Choroid plexus epithelial cell (primary cell): ENCODE measurements around the gene NOXO1.

Experiments
- DNase-seq: peaks from one replicate; pipeline ENCODE4 v3.0.0-alpha.2; 2010; ENCODE audit warnings: low read depth
- H3K4me3 ChIP-seq: 2 replicates; pipeline ENCODE4 v1.5.1; 2011; ENCODE audit warnings: low read depth, mild to moderate bottlenecking, control low read depth, low read length, moderate library complexity
- CTCF ChIP-seq: conservative IDR thresholded peaks from 2 replicates; pipeline ENCODE4 v1.5.1; 2011; ENCODE audit warnings: low read depth, mild to moderate bottlenecking, control low read depth, inconsistent platforms, low read length, moderate library complexity

The NOXO1 gene

DNA sequence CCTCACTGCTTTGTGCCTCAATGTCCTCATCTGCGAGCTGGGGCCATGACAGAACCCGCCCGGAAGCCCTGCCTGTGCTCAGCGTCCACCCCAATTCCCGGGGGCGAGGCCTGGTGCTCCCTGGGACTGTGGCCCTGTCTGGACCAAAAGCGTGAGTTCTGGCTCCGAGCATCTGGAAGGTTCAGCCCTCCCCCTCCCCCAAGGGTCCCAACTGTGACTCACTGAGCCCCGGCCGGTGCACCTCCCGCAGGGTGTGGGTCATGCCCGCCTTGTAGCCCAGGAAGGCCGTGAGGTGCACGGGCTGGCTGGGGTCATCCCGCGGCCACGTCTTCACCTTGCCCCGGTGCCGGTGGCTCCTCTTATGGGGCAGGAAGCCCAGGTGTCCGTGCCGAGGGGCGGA is 27.5 kb downstream of the NOXO1 start:
- no peak for DNase-seq
- TF ChIP-seq CTCF, result no peak
- no peak overlapping the region for H3K4me3 ChIP-seq

DNA sequence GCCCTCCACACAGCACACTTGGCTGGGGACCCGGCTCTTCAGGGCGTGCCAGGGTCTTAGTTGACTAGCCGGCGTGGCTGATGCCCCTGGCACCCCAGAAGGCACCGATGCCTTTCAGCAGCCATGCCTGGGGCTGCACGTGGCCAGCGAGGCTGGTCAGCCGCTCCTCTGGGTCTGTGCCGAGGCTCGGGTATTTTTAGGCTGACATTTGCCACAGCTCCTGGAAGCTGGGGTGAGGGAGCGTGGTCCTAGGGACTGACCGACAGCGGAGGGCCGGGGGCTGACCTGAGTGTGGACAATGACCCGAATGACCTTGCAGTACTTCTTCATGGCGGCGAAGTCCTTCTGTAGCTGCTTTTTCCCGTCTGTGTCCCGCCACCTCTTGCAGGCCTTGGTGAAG is 30.7 kb downstream of the NOXO1 start:
- H3K4me3 ChIP-seq, result no peak overlapping the region
- DNase-seq, result no peak
- TF ChIP-seq CTCF, result no peak

DNA sequence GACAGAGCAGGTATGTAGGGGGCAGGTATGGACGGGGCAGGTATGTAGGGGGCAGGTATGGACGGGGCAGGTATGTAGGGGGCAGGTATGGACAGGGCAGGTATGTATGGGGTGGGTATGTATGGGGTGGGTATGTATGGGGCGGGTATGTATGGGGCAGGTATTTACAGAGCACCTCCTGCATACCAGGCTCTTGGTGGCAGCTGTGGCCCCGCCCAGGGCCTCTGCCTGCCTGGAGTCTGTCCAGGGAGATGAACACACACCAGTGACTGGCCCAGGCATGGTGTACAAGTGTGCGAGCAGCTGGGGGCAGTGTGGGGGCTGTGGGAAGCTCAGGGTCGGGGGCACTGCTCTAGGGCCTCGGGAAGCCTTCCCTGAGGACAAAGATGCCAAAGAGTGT is 31.2 kb downstream of the NOXO1 start:
- no peak for TF ChIP-seq CTCF
- no peak overlapping the region for H3K4me3 ChIP-seq
- no peak for DNase-seq

DNA sequence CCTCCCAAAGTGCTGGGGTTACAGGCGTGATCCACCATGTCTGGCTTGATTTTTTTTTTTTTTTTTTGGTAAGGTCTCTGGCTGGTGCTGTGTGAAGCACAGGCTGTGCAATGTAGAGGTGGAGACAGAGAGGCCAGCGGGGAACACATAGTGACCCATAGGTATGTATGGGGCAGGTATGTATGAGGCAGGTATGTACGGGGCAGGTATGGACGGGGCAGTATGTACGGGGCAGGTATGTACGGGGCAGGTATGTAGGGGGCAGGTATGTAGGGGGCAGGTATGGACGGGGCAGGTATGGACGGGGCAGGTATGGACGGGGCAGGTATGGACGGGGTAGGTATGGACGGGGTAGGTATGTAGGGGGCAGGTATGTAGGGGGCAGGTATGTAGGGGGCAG is 31.8 kb downstream of the NOXO1 start:
- DNase-seq, result no peak
- H3K4me3 ChIP-seq, result no peak overlapping the region
- TF ChIP-seq CTCF, result no peak

DNA sequence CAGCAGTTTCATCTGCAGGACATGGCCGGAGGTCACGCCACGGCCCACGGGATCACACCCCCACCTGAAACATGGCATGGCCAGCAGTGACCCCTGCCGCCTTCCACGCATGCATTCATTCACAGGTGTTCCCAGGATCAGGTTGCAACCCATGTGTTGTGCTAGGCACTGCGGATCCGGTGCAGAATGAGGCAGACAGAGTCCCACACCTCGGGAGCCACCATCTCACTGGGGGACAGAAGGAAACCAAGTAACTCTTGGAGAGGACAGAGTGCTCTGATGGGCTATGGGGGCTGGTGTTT is 33.9 kb downstream of the NOXO1 start:
- no peak for DNase-seq
- no peak for TF ChIP-seq CTCF
- H3K4me3 ChIP-seq, result no peak overlapping the region

GRCh38 chr16:1946495-1947368 is 34.5 kb downstream of the NOXO1 start:
- TF ChIP-seq CTCF, result no peak
- DNase-seq, result no peak
- H3K4me3 ChIP-seq, result no peak overlapping the region
